Measurements from ENCODE around the gene TENM4. TPM values are rescaled to one million over a fixed set of nuclear protein-coding genes. Genes with fewer than 3 reads are reported as not detected.

Gene TENM4
- total RNA-seq, 4 donors from 2014 or later: 7.7 to 39.3 (median 16.1) TPM

DNA sequence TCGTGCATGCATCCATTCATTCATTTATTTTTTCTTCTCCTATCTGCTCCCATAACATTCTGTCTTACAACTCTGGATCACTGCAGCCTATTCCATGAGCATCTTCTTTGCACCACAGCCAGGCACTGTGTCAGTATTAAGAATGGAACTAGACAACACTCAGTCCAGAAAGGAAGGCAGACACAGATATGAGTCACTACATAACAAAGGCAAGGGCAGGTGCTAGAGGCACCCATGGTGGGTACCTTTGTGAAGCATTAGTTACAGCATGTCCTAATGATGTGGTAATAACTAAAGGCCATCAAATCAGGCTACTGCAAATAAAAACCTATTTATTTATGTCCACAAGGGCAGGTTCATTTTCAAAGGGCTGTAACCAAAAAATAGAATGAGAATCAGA is 28.1 kb downstream of the TENM4 start:
- TF ChIP-seq POLR2A (IDR thresholded peaks at IDR 0.05): no peak
- TF ChIP-seq CTCF (IDR thresholded peaks at IDR 0.05): no peak
- intact Hi-C loops (cut with DNase I): no loop called here
- 70 to 91% methylated on average over 1 of the region's 1 CpG for WGBS, 2 donors

DNA sequence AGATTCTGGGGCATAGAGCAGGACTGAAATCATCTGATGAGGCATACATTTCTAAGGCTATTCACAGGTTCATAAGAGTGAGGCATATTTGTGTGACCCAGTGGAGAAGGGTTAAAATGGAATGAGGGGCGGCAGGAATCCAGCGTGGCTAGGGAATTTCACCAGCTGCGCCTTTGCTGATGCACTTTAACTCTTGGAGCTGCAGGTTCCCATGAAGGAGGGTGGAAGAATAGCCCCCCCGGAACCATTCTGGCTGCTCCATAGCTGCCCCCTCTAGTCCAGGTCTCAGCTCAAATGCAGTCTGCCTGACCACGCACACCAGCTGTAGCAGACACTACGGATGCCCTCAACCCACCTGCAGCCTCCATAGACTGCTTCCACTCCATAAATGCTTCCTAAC is 31.5 kb downstream of the TENM4 start:
- WGBS, 2 donors: 87 to 89% methylated on average over 5 to 6 of the region's 6 CpGs
- Histone ChIP-seq H3K27me3 (no peaks in the 10 kb centered on the region), H3K27ac (no peak overlapping the region), H3K4me1 (peaks cover 0 to 29% (median 14%) of the 10 kb centered on the region in 3 donors), H3K36me3 (no peaks in the 10 kb centered on the region), H3K9me3 (no peaks in the 10 kb centered on the region), H3K4me3 (no peak overlapping the region)
- no peak for DNase-seq
- no peak for TF ChIP-seq CTCF (IDR thresholded peaks at IDR 0.05)
- intact Hi-C loops (cut with DNase I): no loop called here

More for the DNA sequence above, 28.1 kb downstream of the TENM4 start:
- Histone ChIP-seq H3K4me3 (no peak overlapping the region), H3K36me3 (no peaks in the 10 kb centered on the region), H3K4me1 (peaks cover 0 to 46% (median 25%) of the 10 kb centered on the region in 3 donors), H3K9me3 (peaks cover 0 to 7% (median 0%) of the 10 kb centered on the region in 3 donors), H3K27me3 (no peaks in the 10 kb centered on the region), H3K27ac (no peak overlapping the region)
- no peak for DNase-seq

DNA sequence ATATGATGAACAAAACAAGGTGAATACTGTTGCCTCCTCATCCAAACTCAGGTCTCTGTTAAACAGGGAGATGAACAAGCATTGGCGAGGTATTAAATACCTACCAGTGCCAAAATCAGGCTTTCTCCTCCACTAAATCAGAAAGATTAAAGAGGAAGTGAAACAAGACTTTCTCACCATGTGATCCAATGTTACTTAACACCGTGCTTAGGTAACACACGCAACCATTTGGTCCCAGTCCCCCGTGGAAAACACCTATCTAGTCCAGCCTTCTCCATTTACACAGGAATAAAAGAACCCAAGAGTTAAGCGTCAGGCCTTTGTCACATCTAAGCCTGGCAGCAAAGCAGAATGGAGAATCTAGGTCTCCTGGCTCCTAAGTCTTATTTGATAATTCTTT is 34.5 kb downstream of the TENM4 start:
- TF ChIP-seq CTCF (IDR thresholded peaks at IDR 0.05) (no peak), POLR2A (IDR thresholded peaks at IDR 0.05) (no peak)
- Histone ChIP-seq H3K27ac (no peak overlapping the region), H3K4me1 (peaks cover 0 to 9% (median 0%) of the 10 kb centered on the region in 3 donors), H3K36me3 (no peaks in the 10 kb centered on the region), H3K9me3 (no peaks in the 10 kb centered on the region), H3K27me3 (no peaks in the 10 kb centered on the region), H3K4me3 (no peak overlapping the region)
- intact Hi-C loops (cut with DNase I): no loop called here
- no peak for DNase-seq
- 51 to 53% methylated on average over 5 of the region's 5 CpGs for WGBS, 2 donors

GRCh38 chr11:79404806-79405205 is 36.0 kb downstream of the TENM4 start:
- Histone ChIP-seq H3K4me1 (peaks cover 0 to 18% (median 0%) of the 10 kb centered on the region in 3 donors), H3K9me3 (no peaks in the 10 kb centered on the region), H3K27me3 (no peaks in the 10 kb centered on the region), H3K27ac (no peak overlapping the region), H3K4me3 (no peak overlapping the region), H3K36me3 (no peaks in the 10 kb centered on the region)
- WGBS, 2 donors: 75% methylated on average over 3 of the region's 3 CpGs
- no peak for DNase-seq
- TF ChIP-seq CTCF (IDR thresholded peaks at IDR 0.05) (no peak), POLR2A (IDR thresholded peaks at IDR 0.05) (no peak)
- intact Hi-C loops (cut with DNase I): no loop called here

DNA sequence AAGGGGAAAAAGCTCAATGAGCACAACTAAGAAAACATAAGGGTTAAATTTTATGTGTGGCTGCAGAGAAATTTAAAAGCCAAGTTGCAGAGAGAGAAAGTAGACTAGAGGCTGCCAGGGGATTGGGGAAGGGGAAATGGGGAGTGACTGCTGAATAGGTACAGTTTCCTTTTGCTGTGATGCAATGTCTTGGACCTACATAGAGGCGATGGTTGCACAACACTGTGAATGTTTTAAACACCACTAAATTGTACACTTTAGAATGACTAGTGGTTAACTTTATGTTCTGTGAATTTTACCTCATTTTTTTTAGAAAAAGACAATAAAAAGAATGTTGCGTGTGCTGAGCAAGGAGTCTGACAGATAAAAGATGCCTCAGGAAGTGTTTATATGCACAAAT is 36.5 kb downstream of the TENM4 start:
- H3K36me3 ChIP-seq: no peaks in the 10 kb centered on the region
- DNase-seq: no peak
- H3K4me1 ChIP-seq: peaks cover 0 to 18% (median 0%) of the 10 kb centered on the region in 3 donors
- TF ChIP-seq CTCF (IDR thresholded peaks at IDR 0.05) (no peak), POLR2A (IDR thresholded peaks at IDR 0.05) (no peak)
- H3K9me3 ChIP-seq: no peaks in the 10 kb centered on the region
- WGBS, 2 donors: 34 to 64% methylated on average over 2 of the region's 2 CpGs
- H3K4me3 ChIP-seq: no peak overlapping the region
- no peaks in the 10 kb centered on the region for H3K27me3 ChIP-seq
- no peak overlapping the region for H3K27ac ChIP-seq
- intact Hi-C loops (cut with DNase I): no loop called here
